H9 (cell line): ENCODE data around the gene UBE2E1. TPM values are rescaled to one million over a fixed set of nuclear protein-coding genes. Genes with fewer than 3 reads are reported as not detected.

Experiments
- DNase-seq: peaks from one replicate; pipeline ENCODE4 v3.0.0-alpha.2; 2017
- H2AFZ ChIP-seq: one replicate; pipeline ENCODE4 v1.6.1; 2013; ENCODE audit warnings: mild to moderate bottlenecking, low read length, control low read depth, moderate library complexity
- H2AK5ac ChIP-seq: 2 replicates; pipeline ENCODE4 v1.6.1; 2013; ENCODE audit warnings: low read length, control low read depth, mixed read lengths; ENCODE audit not compliant: insufficient read length
- H2BK120ac ChIP-seq: one replicate; pipeline ENCODE4 v1.6.1; 2013; ENCODE audit warnings: low read depth, mild to moderate bottlenecking, low read length, control low read depth, inconsistent platforms; ENCODE audit not compliant: poor library complexity, severe bottlenecking
- H2BK12ac ChIP-seq: 2 replicates; pipeline ENCODE4 v1.6.1; 2013; ENCODE audit warnings: low read length, control low read depth, mixed read lengths, low read depth; ENCODE audit not compliant: insufficient read length
- H2BK15ac ChIP-seq: 2 replicates; pipeline ENCODE4 v1.6.1; 2013; ENCODE audit warnings: low read depth, low read length, control low read depth
- H2BK20ac ChIP-seq: one replicate; pipeline ENCODE4 v1.6.1; 2013; ENCODE audit warnings: low read depth, mild to moderate bottlenecking, low read length, control low read depth, inconsistent platforms; ENCODE audit not compliant: poor library complexity, severe bottlenecking
- H2BK5ac ChIP-seq: 2 replicates; pipeline ENCODE4 v1.6.1; 2013; ENCODE audit warnings: low read length, control low read depth, mixed read lengths; ENCODE audit not compliant: insufficient read length
- H3K14ac ChIP-seq: 2 replicates; pipeline ENCODE4 v1.6.1; 2013; ENCODE audit warnings: low read length, control low read depth; ENCODE audit not compliant: insufficient read depth
- H3K18ac ChIP-seq: 2 replicates; pipeline ENCODE4 v1.6.1; 2013; ENCODE audit warnings: low read depth, mild to moderate bottlenecking, mixed read lengths, low read length, control low read depth; ENCODE audit not compliant: insufficient read length
- H3K23ac ChIP-seq: 2 replicates; pipeline ENCODE4 v1.6.1; 2013; ENCODE audit warnings: low read length, control low read depth, mixed read lengths, low read depth; ENCODE audit not compliant: insufficient read length
- H3K23me2 ChIP-seq: 2 replicates; pipeline ENCODE4 v1.6.1; 2013; ENCODE audit warnings: low read depth, mild to moderate bottlenecking, mixed read lengths, low read length, control low read depth; ENCODE audit not compliant: insufficient read length, poor library complexity, severe bottlenecking
- H3K27ac ChIP-seq: 2 replicates; pipeline ENCODE4 v1.5.1; 2013; ENCODE audit warnings: low read length, control low read depth, mixed read lengths, low read depth; ENCODE audit not compliant: insufficient read length
- H3K27me3 ChIP-seq: 2 replicates; pipeline ENCODE4 v1.6.1; 2013; ENCODE audit warnings: low read length, control low read depth, inconsistent platforms; ENCODE audit not compliant: insufficient read depth
- H3K4ac ChIP-seq: 2 replicates; pipeline ENCODE4 v1.6.1; 2013; ENCODE audit warnings: low read depth, mild to moderate bottlenecking, control low read depth, inconsistent platforms, low read length, moderate library complexity
- H3K4me1 ChIP-seq: 2 replicates; pipeline ENCODE4 v1.6.1; 2013; ENCODE audit warnings: low read length, control low read depth, inconsistent platforms; ENCODE audit not compliant: insufficient read depth
- H3K4me2 ChIP-seq: 2 replicates; pipeline ENCODE4 v1.6.1; 2013; ENCODE audit warnings: low read length, control low read depth, mixed read lengths; ENCODE audit not compliant: insufficient read length, insufficient read depth
- H3K56ac ChIP-seq: 2 replicates; pipeline ENCODE4 v1.6.1; 2013; ENCODE audit warnings: low read depth, mild to moderate bottlenecking, mixed read lengths, low read length, control low read depth; ENCODE audit not compliant: insufficient read length
- H3K79me1 ChIP-seq: 2 replicates; pipeline ENCODE4 v1.6.1; 2013; ENCODE audit warnings: low read depth, mild to moderate bottlenecking, moderate library complexity, low read length, control low read depth, inconsistent platforms; ENCODE audit not compliant: insufficient read depth, poor library complexity, severe bottlenecking
- H3K79me2 ChIP-seq: 2 replicates; pipeline ENCODE4 v1.6.1; 2013; ENCODE audit warnings: low read length, control low read depth, inconsistent platforms; ENCODE audit not compliant: insufficient read depth
- H3K9ac ChIP-seq: 2 replicates; pipeline ENCODE4 v1.6.1; 2013; ENCODE audit warnings: low read length, control low read depth, mixed read lengths; ENCODE audit not compliant: insufficient read length; ENCODE audit errors: extremely low read depth
- H3K9me3 ChIP-seq: one replicate; pipeline ENCODE4 v1.6.1; 2013; ENCODE audit warnings: low read depth, low read length, inconsistent platforms; ENCODE audit not compliant: control insufficient read depth
- H3T11ph ChIP-seq: one replicate; pipeline ENCODE4 v1.6.1; 2013; ENCODE audit warnings: mild to moderate bottlenecking, low read length, control low read depth, inconsistent platforms
- H4K20me1 ChIP-seq: one replicate; pipeline ENCODE4 v1.6.1; 2013; ENCODE audit not compliant: control insufficient read depth, insufficient read length, insufficient read depth
- H4K5ac ChIP-seq: 2 replicates; pipeline ENCODE4 v1.6.1; 2013; ENCODE audit warnings: low read depth, mild to moderate bottlenecking, mixed read lengths, low read length, control low read depth; ENCODE audit not compliant: insufficient read length
- H4K8ac ChIP-seq: replicated peaks from 2 replicates; pipeline ENCODE4 v1.6.1; 2013; ENCODE audit warnings: low read length, control low read depth, mixed read lengths, low read depth; ENCODE audit not compliant: insufficient read length
- H4K91ac ChIP-seq: 2 replicates; pipeline ENCODE4 v1.6.1; 2013; ENCODE audit warnings: low read depth, mild to moderate bottlenecking, moderate library complexity, mixed read lengths, low read length, control low read depth; ENCODE audit not compliant: insufficient read length
- H3K27ac Mint-ChIP-seq, 3 experiments: 2 replicates in 2 of 3; 3 replicates in 1 of 3; pipeline ENCODE4 v1.8.0; 2020 to 2021; ENCODE audit warnings: mixed read lengths in 3 of 3, mild to moderate bottlenecking in 1 of 3, moderate library complexity in 1 of 3
- H3K27me3 Mint-ChIP-seq: 2 replicates; pipeline ENCODE4 v1.8.0; 2021; ENCODE audit warnings: low read depth, mild to moderate bottlenecking, moderate library complexity, mixed read lengths
- H3K36me3 Mint-ChIP-seq, 3 experiments: 2 replicates in 2 of 3; 3 replicates in 1 of 3; pipeline ENCODE4 v1.8.0; 2020 to 2021; ENCODE audit warnings: low read depth in 3 of 3, mixed read lengths in 3 of 3; ENCODE audit not compliant: insufficient read depth in 1 of 3
- H3K4me1 Mint-ChIP-seq, 2 experiments: 2 replicates each; pipeline ENCODE4 v1.8.0; 2020; ENCODE audit warnings: mixed read lengths in 2 of 2
- H3K4me3 Mint-ChIP-seq, 2 experiments: 2 replicates in 1 of 2; 3 replicates in 1 of 2; pipeline ENCODE4 v1.8.0; 2020 to 2021; ENCODE audit warnings: mild to moderate bottlenecking in 2 of 2, mixed read lengths in 2 of 2, moderate library complexity in 1 of 2
- H3K9me3 Mint-ChIP-seq, 2 experiments: 2 replicates in 1 of 2; 3 replicates in 1 of 2; pipeline ENCODE4 v1.8.0; 2020; ENCODE audit warnings: mild to moderate bottlenecking in 2 of 2, mixed read lengths in 2 of 2, moderate library complexity in 1 of 2
- CTCF ChIP-seq: fragments of 200-600 bp; sonication (generic); conservative IDR thresholded peaks from 3 replicates; pipeline ENCODE4 v1.8.0; 2021; ENCODE audit warnings: antibody characterized with exemption, mild to moderate bottlenecking
- WGBS: extraction: QIAGEN DNeasy Blood & Tissue Kit; methylation state at CpG from one replicate; pipeline ENCODE4 v1.1.7; 2013; ENCODE audit warnings: missing lambda C conversion rate, low lambda C conversion rate, mixed read lengths; ENCODE audit not compliant: insufficient read length; ENCODE audit errors: extremely low coverage; 5-methylcytosine and 5-hydroxymethylcytosine counted together
- total RNA-seq: library from RNA; stranded (reverse); gene quantifications from 2 replicates; pipeline ENCODE4 v1.2.1, GENCODE V29; 2021

The UBE2E1 gene
- total RNA-seq, 1 experiment from 2014 or later: 142 TPM

- H3K56ac ChIP-seq: no peak overlapping the region
- no peak overlapping the region for H2AK5ac ChIP-seq
- H3K4me1 Mint-ChIP-seq: peaks cover 33 to 39% of the 10 kb centered on the region in 2 experiments
- peaks cover 12% of the 10 kb centered on the region; the same call in 1 of the 2 replicates for H3K4me1 ChIP-seq
- no peak overlapping the region for H3K4ac ChIP-seq
- H2BK15ac ChIP-seq: no peak overlapping the region
- H3K18ac ChIP-seq: no peak overlapping the region
- no peak overlapping the region for H3K23ac ChIP-seq
- TF ChIP-seq CTCF: no peak
- no peak overlapping the region for H2BK5ac ChIP-seq
- no peak overlapping the region for H3K9ac ChIP-seq
- H3K79me2 ChIP-seq: peaks cover 3% of the 10 kb centered on the region; the same call in 1 of the 2 replicates
- no peaks in the 10 kb centered on the region for H3K27me3 ChIP-seq
- no peaks in the 10 kb centered on the region for H3K9me3 ChIP-seq
- no peak overlapping the region for H3K4me2 ChIP-seq
- H3K9me3 Mint-ChIP-seq: 0 out of 5 replicates have a peak, but pooled peaks cover 0 to 4% of the 10 kb centered on the region in 2 experiments
- H2BK12ac ChIP-seq: no peak overlapping the region
- H4K20me1 ChIP-seq: no peaks in the 10 kb centered on the region
- H4K5ac ChIP-seq: no peak overlapping the region
- H3K27ac Mint-ChIP-seq: no peak overlapping the region
- H3K27me3 Mint-ChIP-seq: no peaks in the 10 kb centered on the region
- no peak overlapping the region for H3K4me3 Mint-ChIP-seq
- no peak for DNase-seq
- no CpG with 5 or more reads among the region's 1 CpG for WGBS
- H3K14ac ChIP-seq: no peak overlapping the region
- H3K36me3 Mint-ChIP-seq: peaks cover 8 to 22% (median 12%) of the 10 kb centered on the region in 3 experiments
- no peak overlapping the region for H2BK120ac ChIP-seq
- no peak overlapping the region for H4K8ac ChIP-seq
- H3K79me1 ChIP-seq: peaks cover 5% of the 10 kb centered on the region
- no peaks in the 10 kb centered on the region for H3K23me2 ChIP-seq
- no peak overlapping the region for H2BK20ac ChIP-seq
- no peak overlapping the region for H3T11ph ChIP-seq
- H2AFZ ChIP-seq: no peak overlapping the region
- no peak overlapping the region for H3K27ac ChIP-seq
- no peak overlapping the region for H4K91ac ChIP-seq
These were observed 62.1 kb downstream of the UBE2E1 start for GRCh38 chr3:23867838-23868237.
